Calu3 (cell line): ENCODE measurements around the gene LKAAEAR1. TPM values are rescaled to one million over a fixed set of nuclear protein-coding genes. Genes with fewer than 3 reads are reported as not detected.

ENCODE experiments used
- BruUV-seq: library from RNA; stranded (reverse); fragments of 400-500 nt; replicated peaks from 2 replicates; lab custom pipeline; 2021; lab: Mats Ljungman, UMichigan
- CTCF ChIA-PET: fragments of 300-600 bp; sonication (Branson Sonifier 250); formaldehyde crosslinking; loops from one replicate; lab custom pipeline; 2022; ENCODE audit warnings: antibody characterized with exemption; lab: Charles Lee
- DNase-seq: peaks from one replicate; pipeline ENCODE4 v3.0.0; 2022
- H3K27ac Mint-ChIP-seq: one replicate; pipeline ENCODE4 v1.8.0; 2022; ENCODE audit warnings: mixed read lengths; ENCODE audit not compliant: unreplicated experiment
- H3K27me3 Mint-ChIP-seq: one replicate; pipeline ENCODE4 v1.8.0; 2022; ENCODE audit warnings: mixed read lengths; ENCODE audit not compliant: unreplicated experiment
- H3K36me3 Mint-ChIP-seq: one replicate; pipeline ENCODE4 v1.8.0; 2022; ENCODE audit warnings: mild to moderate bottlenecking, moderate library complexity, mixed read lengths; ENCODE audit not compliant: insufficient read depth, unreplicated experiment
- H3K4me1 Mint-ChIP-seq: one replicate; pipeline ENCODE4 v1.8.0; 2022; ENCODE audit warnings: mild to moderate bottlenecking, low read depth, mixed read lengths; ENCODE audit not compliant: unreplicated experiment
- H3K4me3 Mint-ChIP-seq: one replicate; pipeline ENCODE4 v1.8.0; 2022; ENCODE audit warnings: mild to moderate bottlenecking, low read depth, moderate library complexity, mixed read lengths; ENCODE audit not compliant: unreplicated experiment
- H3K9me3 Mint-ChIP-seq: one replicate; pipeline ENCODE4 v1.8.0; 2022; ENCODE audit warnings: low read depth, mixed read lengths; ENCODE audit not compliant: unreplicated experiment
- CTCF ChIP-seq: fragments of 200-600 bp; IDR thresholded peaks from one replicate; pipeline ENCODE4 v1.8.0; 2022; ENCODE audit warnings: antibody characterized with exemption; ENCODE audit not compliant: unreplicated experiment
- intact Hi-C: fragments of 100-400 bp; cut with micrococcal nuclease; formaldehyde crosslinking; loops from one replicate; pipeline ENCODE4 v1.10.0; 2022; ENCODE audit not compliant: unreplicated experiment
- total RNA-seq: library from RNA; stranded (reverse); gene quantifications from 2 replicates; pipeline ENCODE4 v1.2.3, GENCODE V29; 2022

Gene LKAAEAR1
- total RNA-seq, 1 experiment from 2014 or later, result not detected

- Mint-ChIP-seq H3K27me3 (peaks cover 44% of the 10 kb centered on the region), H3K9me3 (no peaks in the 10 kb centered on the region), H3K27ac (peak within 1 kb of the TSS; percentile 68), H3K4me1 (peaks cover 32% of the 10 kb centered on the region), H3K36me3 (peaks cover 35% of the 10 kb centered on the region), H3K4me3 (peak within 1 kb of the TSS; percentile 82)
- TF ChIP-seq CTCF, result no peak
- peak; percentile 86 for DNase-seq
- CTCF ChIA-PET, result interaction anchor here (0.6 to 1.2 kb wide), 4 partner anchors 10 to 1843 kb away, joined by 3 to 7 read pairs (median 4); no protein-coding TSS in a partner anchor
- no TSS peak for BruUV-seq
- intact Hi-C loops, result loop anchor here (5.0 kb wide), 1 partner anchor 43 kb away; no protein-coding TSS in a partner anchor
Measured at GRCh38 chr20:64079273-64080012, 4.8 kb downstream of the LKAAEAR1 start, which contains the start of gene RGS19. Gene RGS19 (minus strand): TSS chr20:64079518. CDS start chr20:64076886, 2,632 bp downstream.

GRCh38 chr20:64078934-64079272 lies 5.3 kb downstream of the LKAAEAR1 start:
- peaks cover 39% of the 10 kb centered on the region for H3K27me3 Mint-ChIP-seq
- no peaks in the 10 kb centered on the region for H3K9me3 Mint-ChIP-seq
- intact Hi-C loops, result no loop called here
- TF ChIP-seq CTCF, result no peak
- peaks cover 32% of the 10 kb centered on the region for H3K4me1 Mint-ChIP-seq
- BruUV-seq, result no TSS peak
- peak overlapping the region; percentile 7 for H3K27ac Mint-ChIP-seq
- peaks cover 30% of the 10 kb centered on the region for H3K36me3 Mint-ChIP-seq
- H3K4me3 Mint-ChIP-seq, result peak overlapping the region; percentile 82
- CTCF ChIA-PET, result interaction anchor here (0.6 to 1.2 kb wide), 2 partner anchors 10 to 1843 kb away, joined by 5 to 7 read pairs; no protein-coding TSS in a partner anchor
- no peak for DNase-seq

GRCh38 chr20:64077876-64078551 lies 6.2 kb downstream of the LKAAEAR1 start:
- CTCF ChIA-PET, result no interaction called here

GRCh38 chr20:64077541-64077875 lies 6.7 kb downstream of the LKAAEAR1 start:
- Mint-ChIP-seq H3K27me3 (peaks cover 25% of the 10 kb centered on the region), H3K9me3 (no peaks in the 10 kb centered on the region), H3K4me1 (peaks cover 28% of the 10 kb centered on the region), H3K36me3 (peaks cover 35% of the 10 kb centered on the region), H3K27ac (no peak overlapping the region), H3K4me3 (no peak overlapping the region)
- no peak for DNase-seq
- no TSS peak for BruUV-seq
- intact Hi-C loops, result no loop called here
- TF ChIP-seq CTCF, result no peak
- CTCF ChIA-PET, result no interaction called here

More at GRCh38 chr20:64077876-64078551, 6.2 kb downstream of the LKAAEAR1 start:
- intact Hi-C loops, result no loop called here
- peaks cover 32% of the 10 kb centered on the region for H3K4me1 Mint-ChIP-seq
- peaks cover 30% of the 10 kb centered on the region for H3K27me3 Mint-ChIP-seq
- H3K27ac Mint-ChIP-seq, result no peak overlapping the region
- no TSS peak for BruUV-seq
- peaks cover 30% of the 10 kb centered on the region for H3K36me3 Mint-ChIP-seq
- TF ChIP-seq CTCF, result no peak
- no peak for DNase-seq
- H3K9me3 Mint-ChIP-seq, result no peaks in the 10 kb centered on the region
- peak overlapping the region; percentile 82 for H3K4me3 Mint-ChIP-seq
